Choroid plexus epithelial cell (primary cell): Measurements from ENCODE around the gene CDH13.

ENCODE experiments used
- DNase-seq: peaks from one replicate; pipeline ENCODE4 v3.0.0-alpha.2; 2010; ENCODE audit warnings: low read depth
- H3K4me3 ChIP-seq: 2 replicates; pipeline ENCODE4 v1.5.1; 2011; ENCODE audit warnings: low read depth, mild to moderate bottlenecking, control low read depth, low read length, moderate library complexity
- CTCF ChIP-seq: conservative IDR thresholded peaks from 2 replicates; pipeline ENCODE4 v1.5.1; 2011; ENCODE audit warnings: low read depth, mild to moderate bottlenecking, control low read depth, inconsistent platforms, low read length, moderate library complexity

CDH13 gene

DNA sequence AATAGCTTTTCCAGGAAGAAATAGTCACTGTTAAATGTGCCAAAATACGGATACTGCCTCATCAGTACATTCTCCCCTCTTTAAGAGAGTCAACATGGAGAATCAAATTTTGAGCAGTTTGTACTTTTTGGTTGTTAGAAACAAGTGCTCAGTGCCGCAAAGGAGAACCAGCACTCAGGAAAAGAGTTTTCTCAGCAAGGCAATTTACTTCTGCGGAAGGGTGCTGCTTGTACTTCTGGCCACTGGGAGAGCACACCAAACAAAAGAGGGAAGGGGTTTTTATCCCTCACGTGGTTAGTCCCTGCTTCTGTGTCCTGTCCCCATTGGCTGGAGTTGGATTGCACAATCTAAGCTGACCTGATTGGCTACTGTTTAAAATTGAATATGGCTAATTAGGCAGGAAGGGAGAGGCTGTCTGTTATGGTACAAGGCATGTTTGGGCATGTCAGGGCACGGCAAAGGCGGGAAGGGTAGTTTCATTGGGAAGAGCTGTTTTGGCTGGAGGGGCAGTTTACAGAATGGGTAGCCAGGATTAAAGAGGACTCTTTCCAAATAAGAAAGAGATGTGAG, 499.3 kb downstream of the CDH13 start:
- no peak for DNase-seq
- H3K4me3 ChIP-seq, result no peak overlapping the region
- TF ChIP-seq CTCF, result no peak

GRCh38 chr16:83128041-83128440, 501.3 kb downstream of the CDH13 start:
- H3K4me3 ChIP-seq, result no peak overlapping the region
- TF ChIP-seq CTCF, result no peak
- no peak for DNase-seq

GRCh38 chr16:83130039-83130438, 503.3 kb downstream of the CDH13 start:
- TF ChIP-seq CTCF, result no peak
- no peak overlapping the region for H3K4me3 ChIP-seq
- no peak for DNase-seq

DNA sequence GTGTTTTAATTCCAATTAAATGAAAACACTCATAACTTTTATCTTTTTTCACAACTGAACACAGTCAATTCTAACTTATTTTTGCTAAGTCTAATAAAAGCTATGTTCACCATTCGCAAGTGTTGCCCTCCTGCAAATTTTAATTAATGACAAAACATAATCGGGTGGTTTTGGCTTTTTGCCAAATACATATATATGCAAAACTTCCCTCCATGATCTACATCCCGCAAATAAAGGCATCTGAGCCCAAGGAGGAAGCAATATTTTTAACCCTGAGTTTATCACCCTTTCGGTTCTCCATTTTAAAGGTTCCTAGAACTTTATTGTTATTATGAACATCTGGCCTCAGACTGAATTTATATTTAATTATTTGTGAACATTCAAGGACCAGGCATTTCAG, 507.9 kb downstream of the CDH13 start:
- no peak for DNase-seq
- TF ChIP-seq CTCF, result no peak
- no peak overlapping the region for H3K4me3 ChIP-seq

- no peak for DNase-seq
- no peak for TF ChIP-seq CTCF
- H3K4me3 ChIP-seq, result no peak overlapping the region
These were observed 509.6 kb downstream of the CDH13 start for GRCh38 chr16:83136419-83136818.

DNA sequence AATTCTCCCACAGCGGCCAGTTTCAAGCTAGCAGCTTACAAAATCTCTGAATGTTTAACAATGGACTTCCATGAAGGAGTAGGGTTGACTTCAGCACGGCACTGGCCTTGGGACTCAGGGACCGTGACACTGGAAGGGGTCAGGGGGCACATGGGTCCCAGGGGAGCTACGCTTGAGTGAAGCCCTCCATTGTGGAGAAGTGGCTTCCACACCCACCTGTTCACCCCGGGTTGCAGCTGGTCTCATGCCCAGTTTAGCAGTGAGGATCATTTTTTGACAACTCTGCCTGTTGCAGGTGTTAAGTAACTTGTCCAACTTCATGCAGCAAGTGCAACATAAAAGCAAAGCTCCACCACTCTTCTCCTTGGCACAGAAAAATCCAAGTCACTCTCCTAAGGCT, 510.2 kb downstream of the CDH13 start:
- no peak for TF ChIP-seq CTCF
- peak overlapping the region; percentile 45 for H3K4me3 ChIP-seq
- no peak for DNase-seq

DNA sequence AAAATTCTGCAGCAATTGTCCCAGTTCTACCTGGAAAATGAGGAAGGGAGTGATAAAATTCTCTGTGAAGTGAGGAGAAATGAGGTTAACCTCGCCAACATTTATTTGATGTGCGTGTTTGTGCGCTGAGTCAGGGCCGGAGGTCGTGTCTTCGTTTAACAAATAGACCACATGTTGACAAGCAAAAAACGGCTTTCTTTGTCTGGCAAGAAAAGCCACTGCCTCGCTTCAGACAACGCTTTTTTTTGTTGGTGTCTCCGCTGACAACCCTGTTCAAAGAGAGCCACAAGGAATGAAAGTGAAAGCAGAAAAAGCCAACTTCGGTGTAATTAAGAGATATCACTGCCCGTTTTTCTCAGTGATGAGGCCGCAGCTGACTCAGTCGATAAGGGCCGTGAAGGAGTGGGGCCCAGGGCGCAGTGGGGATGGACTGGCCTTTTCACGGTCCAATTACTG, 510.6 kb downstream of the CDH13 start:
- no peak for TF ChIP-seq CTCF
- peak; percentile 87 for DNase-seq
- H3K4me3 ChIP-seq, result peak overlapping the region; percentile 45
